Left ventricle myocardium superior (tissue), 1 donor: ENCODE data around the gene IGF2BP2. TPM values are rescaled to one million over a fixed set of nuclear protein-coding genes. Genes with fewer than 3 reads are reported as not detected.
A peak's percentile ranks its signal among the peaks of the same experiment; 100 is the strongest.
"Not testable (repeated sequence)": the region's sequence is repeated elsewhere in the genome, so short reads cannot be mapped to it uniquely, and the experiment has no call there.

ENCODE experiments used
- ATAC-seq: fragments of 200-7000 bp; cut with Tn5 transposase; one replicate; pipeline ENCODE4 v1.9.1; 2020; ENCODE audit warnings: mild to moderate bottlenecking, moderate library complexity
- DNase-seq: peaks from one replicate; pipeline ENCODE4 v3.0.0-alpha.2; 2020
- intact Hi-C: fragments of 100-400 bp; cut with micrococcal nuclease; formaldehyde crosslinking; loops from one replicate; pipeline ENCODE4 v1.11.0; 2022
- total RNA-seq: library from RNA; stranded (reverse); fragmentation: NEBNext Ultra II Directional; extraction: Animal tissue kit (Norgen Biotek cat#: 25700); gene quantifications from one replicate; pipeline ENCODE4 v1.2.1, GENCODE V29; 2021
- donor health status: DM: no; HTN: yes; CAD: no; lungs with severe emphysema.

The IGF2BP2 gene
- total RNA-seq, 1 donor from 2014 or later = 16.7 TPM

- intact Hi-C loops = no loop called here
- no peak for DNase-seq
- peak; percentile 78 for ATAC-seq
These were observed 9.2 kb downstream of the IGF2BP2 start for GRCh38 chr3:185815391-185816282.

DNA sequence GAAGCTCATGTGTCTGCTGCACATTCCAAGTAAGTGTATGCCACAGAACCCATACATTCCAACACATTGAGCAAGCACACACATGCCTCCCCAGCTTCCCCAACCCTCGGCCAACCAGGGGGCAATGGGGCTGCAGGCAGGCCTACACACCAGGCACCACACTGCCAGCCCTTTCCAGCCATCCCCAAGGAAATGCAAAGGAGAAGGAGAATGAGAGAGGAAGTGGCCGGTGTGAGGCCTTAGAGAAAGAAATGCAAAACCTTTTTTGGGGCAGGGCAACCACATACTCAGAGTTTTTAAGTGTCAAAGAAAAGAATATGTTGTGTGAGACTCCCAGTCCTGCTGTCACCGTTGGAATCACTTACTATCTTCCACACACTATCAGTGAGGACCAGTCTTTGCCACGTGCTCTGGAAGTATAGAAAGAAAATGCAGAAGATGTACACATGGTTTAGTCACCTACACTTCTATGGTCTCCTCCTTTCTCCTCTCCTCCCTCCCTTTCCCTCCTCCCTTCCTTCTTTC, 11.1 kb downstream of the IGF2BP2 start:
- DNase-seq (no peak), ATAC-seq (no peak)
- intact Hi-C loops = no loop called here

GRCh38 chr3:185813205-185813604, 11.6 kb downstream of the IGF2BP2 start:
- ATAC-seq = no peak
- intact Hi-C loops = no loop called here

GRCh38 chr3:185807445-185808068, 17.3 kb downstream of the IGF2BP2 start:
- DNase-seq (no peak), ATAC-seq (no peak)
- intact Hi-C loops = no loop called here

More at GRCh38 chr3:185813205-185813604, 11.6 kb downstream of the IGF2BP2 start:
- no peak for DNase-seq

GRCh38 chr3:185798831-185799110, 26.1 kb downstream of the IGF2BP2 start:
- DNase-seq, intact Hi-C loops, ATAC-seq: not testable (repeated sequence)

- ATAC-seq (no peak), DNase-seq (no peak)
- intact Hi-C loops = no loop called here
These were observed 26.6 kb downstream of the IGF2BP2 start for GRCh38 chr3:185797993-185798830.

- DNase-seq (no peak), ATAC-seq (no peak)
- intact Hi-C loops = no loop called here
These were observed 27.5 kb downstream of the IGF2BP2 start for GRCh38 chr3:185797108-185797881.

DNA sequence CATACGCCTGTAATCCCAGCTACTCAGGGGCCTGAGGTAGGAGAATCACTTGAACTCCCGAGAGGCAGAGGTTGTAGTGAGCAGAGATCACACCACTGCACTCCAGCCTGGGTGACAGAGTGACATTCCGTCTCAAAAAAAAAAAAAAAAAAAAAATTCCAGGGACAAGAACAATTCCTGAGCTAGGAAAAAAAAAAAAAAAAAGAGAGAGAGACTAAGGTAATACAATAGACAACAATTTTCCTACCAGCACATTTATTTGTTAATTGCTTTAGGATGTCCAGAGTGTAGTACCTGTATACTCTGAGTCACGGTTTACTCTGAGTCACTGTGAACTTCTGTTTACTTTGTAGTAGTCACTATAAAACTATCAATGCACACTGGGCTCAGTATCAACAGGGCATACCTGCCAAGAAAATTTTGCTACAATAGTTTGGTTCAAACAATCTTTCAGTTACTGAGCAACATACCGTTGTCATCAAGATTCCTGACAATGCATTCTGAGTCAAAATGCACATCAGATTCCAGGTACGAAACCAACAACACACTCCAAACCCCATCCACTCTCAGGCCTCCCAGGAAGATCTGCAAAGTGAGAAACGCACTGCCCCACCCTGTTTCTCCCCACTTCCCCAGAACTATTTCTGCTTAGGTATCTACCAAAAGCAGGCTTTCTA, 28.3 kb downstream of the IGF2BP2 start:
- ATAC-seq (peak; percentile 34), DNase-seq (no peak)
- intact Hi-C loops = no loop called here

- ATAC-seq (no peak), DNase-seq (no peak)
- intact Hi-C loops = no loop called here
These were observed 31.5 kb downstream of the IGF2BP2 start for GRCh38 chr3:185793381-185793780.

DNA sequence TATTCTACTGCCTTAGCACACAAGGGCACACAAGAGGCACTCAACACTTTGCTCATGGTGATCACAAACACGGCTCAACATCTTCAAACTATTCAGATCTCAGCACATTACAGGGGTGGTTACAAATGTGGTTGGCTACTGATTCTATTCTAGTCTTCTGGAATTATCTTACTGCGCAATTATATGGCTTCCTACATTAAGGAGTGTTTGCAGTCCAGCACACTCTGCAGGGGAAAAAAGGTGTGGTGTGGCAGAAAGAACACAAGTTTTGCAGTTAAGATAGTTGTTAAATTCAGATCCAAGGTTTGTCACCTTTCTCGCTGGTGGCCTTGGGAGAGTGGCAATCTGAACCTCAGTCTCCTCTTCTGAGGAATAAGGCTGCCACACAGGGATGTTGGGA, 31.9 kb downstream of the IGF2BP2 start:
- intact Hi-C loops = no loop called here
- no peak for DNase-seq
- no peak for ATAC-seq

GRCh38 chr3:185789891-185790830, 34.7 kb downstream of the IGF2BP2 start:
- DNase-seq (no peak), ATAC-seq (no peak)
- intact Hi-C loops = no loop called here

DNA sequence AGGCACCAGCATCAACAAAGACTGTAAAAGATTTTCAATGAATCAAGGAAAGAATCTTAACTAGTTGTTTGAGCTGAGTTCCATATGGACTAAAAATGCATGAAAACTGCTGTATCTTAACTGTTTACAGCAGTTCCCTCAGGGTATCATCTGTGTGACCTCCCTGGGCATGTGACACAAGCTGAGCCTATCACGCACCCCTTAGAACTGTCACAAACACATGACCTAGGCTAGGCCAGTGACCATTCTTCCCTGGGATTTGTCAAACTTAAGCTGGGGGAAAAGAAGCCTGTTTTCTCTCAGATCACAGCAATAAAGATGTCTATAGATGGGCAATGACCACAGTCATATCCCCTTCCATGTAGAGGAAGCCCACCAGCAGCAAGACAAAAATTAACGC, 35.7 kb downstream of the IGF2BP2 start:
- DNase-seq (no peak), ATAC-seq (no peak)
- intact Hi-C loops = no loop called here

GRCh38 chr3:185788292-185788691, 36.5 kb downstream of the IGF2BP2 start:
- intact Hi-C loops = no loop called here
- ATAC-seq = no peak
- DNase-seq = no peak

DNA sequence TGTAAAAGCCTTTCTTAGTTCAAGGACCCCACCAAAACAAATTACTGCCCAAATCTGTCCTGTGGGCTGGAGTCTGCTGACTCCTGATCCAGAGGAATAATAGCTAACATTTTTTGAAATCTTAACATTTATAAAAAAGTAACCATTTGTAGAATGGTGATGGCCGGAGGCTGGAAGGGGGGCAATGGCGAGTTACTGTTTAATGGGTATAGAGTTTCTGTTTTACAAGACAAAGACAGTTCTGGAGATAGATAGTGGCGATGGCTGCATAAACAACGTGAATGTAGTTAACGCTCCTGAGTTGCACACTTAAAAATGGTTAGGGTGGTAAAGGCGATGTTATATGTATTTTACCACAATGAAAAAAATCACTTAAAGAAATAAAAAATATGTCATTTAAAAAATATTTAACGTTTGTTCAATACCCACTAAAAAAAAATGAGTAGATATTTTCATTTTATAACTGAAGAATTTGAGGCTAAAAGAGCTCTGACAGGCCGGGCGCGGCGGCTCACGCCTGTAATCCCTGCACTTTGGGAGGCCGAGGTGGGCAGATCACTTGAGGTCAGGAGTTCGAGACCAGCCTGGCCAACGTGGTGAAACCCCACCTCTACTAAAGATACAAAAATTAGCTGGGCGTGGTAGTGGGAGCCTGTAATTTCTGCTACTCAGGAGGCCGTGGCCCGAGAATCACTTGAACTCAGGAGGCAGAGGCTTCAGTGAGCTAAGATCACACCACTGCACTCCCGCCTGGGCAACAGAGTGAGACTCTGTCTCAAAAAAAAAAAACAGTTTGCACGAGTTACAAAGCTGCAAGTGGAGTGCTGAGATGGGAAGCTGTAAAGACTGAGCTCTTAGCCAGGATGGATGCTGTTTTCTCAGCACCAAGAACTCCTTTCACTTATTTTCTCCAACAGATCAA, 37.6 kb downstream of the IGF2BP2 start:
- no peak for ATAC-seq
- DNase-seq = no peak
- intact Hi-C loops = no loop called here

- ATAC-seq, intact Hi-C loops, DNase-seq: not testable (repeated sequence)
These were observed 38.6 kb downstream of the IGF2BP2 start for GRCh38 chr3:185786258-185786657.

- DNase-seq (no peak), ATAC-seq (no peak)
- intact Hi-C loops = no loop called here
These were observed 40.5 kb downstream of the IGF2BP2 start for GRCh38 chr3:185784317-185784716.
